Stimulated activated CD4-positive, alpha-beta T cell treated with anti-CD3 and anti-CD28 coated beads, Interleukin-4, amount 100 ng/mL, for 48 hours (primary cell): ENCODE results near the gene CACNA1I.
A peak's percentile ranks its signal among the peaks of the same experiment; 100 is the strongest.
"Not testable (repeated sequence)": the region's sequence is repeated elsewhere in the genome, so short reads cannot be mapped to it uniquely, and the experiment has no call there.

Experiments
- DNase-seq, 2 donors: peaks; one replicate each; pipeline ENCODE4 v3.0.0-alpha.2; 2020; ENCODE audit warnings: low read depth in 2 of 2

CACNA1I gene

GRCh38 chr22:39570665-39571064 is at the start of gene CACNA1I:
TSS of gene CACNA1I (plus strand) at chr22:39570753. CDS start at chr22:39570753, 0 bp downstream.
- DNase-seq: no peak

- not testable (repeated sequence) for DNase-seq
Observed at GRCh38 chr22:39521106-39521885, 49.3 kb upstream of the CACNA1I start.

GRCh38 chr22:39522091-39522490 is 48.5 kb upstream of the CACNA1I start:
- DNase-seq: not testable (repeated sequence)

GRCh38 chr22:39522567-39523300 is 47.8 kb upstream of the CACNA1I start:
- peak in 1 of 2 donors; percentile 20 for DNase-seq

- no peak for DNase-seq
Observed at GRCh38 chr22:39524089-39524752, 46.3 kb upstream of the CACNA1I start.

GRCh38 chr22:39524753-39525657 is 45.5 kb upstream of the CACNA1I start:
- DNase-seq: no peak

GRCh38 chr22:39525658-39525975 is 44.9 kb upstream of the CACNA1I start:
- DNase-seq: no peak

GRCh38 chr22:39526736-39527171 is 43.8 kb upstream of the CACNA1I start:
- no peak for DNase-seq

GRCh38 chr22:39527481-39527961 is 43.0 kb upstream of the CACNA1I start:
- no peak for DNase-seq

GRCh38 chr22:39528080-39528661 is 42.4 kb upstream of the CACNA1I start:
- DNase-seq: no peak

GRCh38 chr22:39528681-39529486 is 41.7 kb upstream of the CACNA1I start:
- peak; percentile 87 for DNase-seq

GRCh38 chr22:39529487-39529851 is 41.1 kb upstream of the CACNA1I start:
- no peak for DNase-seq

GRCh38 chr22:39530116-39530515 is 40.4 kb upstream of the CACNA1I start:
- no peak for DNase-seq

GRCh38 chr22:39530692-39531331 is 39.7 kb upstream of the CACNA1I start:
- peak in 1 of 2 donors; percentile 16 for DNase-seq

GRCh38 chr22:39532215-39533073 is 38.1 kb upstream of the CACNA1I start, which contains the start of gene RPS19BP1:
TSS of gene RPS19BP1 (minus strand) at chr22:39532748. CDS start at chr22:39532738, 10 bp downstream.
- peak; percentile 97 to 99 for DNase-seq

GRCh38 chr22:39534092-39534506 is 36.5 kb upstream of the CACNA1I start:
- no peak for DNase-seq

GRCh38 chr22:39534591-39535356 is 35.8 kb upstream of the CACNA1I start:
- DNase-seq: peak; percentile 76 to 90

GRCh38 chr22:39535357-39535725 is 35.2 kb upstream of the CACNA1I start:
- DNase-seq: no peak
